Thoracic aorta (tissue), 2 donors: ENCODE data around the gene OGDH. TPM values are rescaled to one million over a fixed set of nuclear protein-coding genes. Genes with fewer than 3 reads are reported as not detected.

Experiments used
- ATAC-seq: fragments of 150-250 bp; one replicate; pipeline ENCODE4 v1.8.0; 2017; ENCODE audit warnings: low read depth; ENCODE audit not compliant: insufficient number of reproducible peaks, low FRiP score
- DNase-seq: peaks from one replicate; pipeline ENCODE4 v3.0.0-alpha.2; 2020; ENCODE audit warnings: low spot score
- H3K27ac ChIP-seq, 2 donors: fragments of 200-600 bp; sonication (generic); 1 replicate in 1 of 2; 2 replicates in 1 of 2; pipeline ENCODE4 v1.5.1; 2016; ENCODE audit warnings: mild to moderate bottlenecking in 2 of 2, moderate library complexity in 2 of 2
- H3K27me3 ChIP-seq: fragments of 200-600 bp; sonication (generic); replicated peaks from 2 replicates; pipeline ENCODE4 v1.6.0; 2016; ENCODE audit warnings: mild to moderate bottlenecking; ENCODE audit not compliant: insufficient read depth
- H3K36me3 ChIP-seq: fragments of 200-600 bp; sonication (generic); one replicate; pipeline ENCODE4 v1.5.1; 2016
- H3K4me1 ChIP-seq, 2 donors: fragments of 200-600 bp; sonication (generic); 1 replicate in 1 of 2; 2 replicates in 1 of 2; pipeline versions ENCODE4 v1.5.1 to v1.6.0; 2016; ENCODE audit warnings: low read depth in 2 of 2, mild to moderate bottlenecking in 1 of 2; ENCODE audit not compliant: control insufficient read depth in 1 of 2
- H3K4me3 ChIP-seq: fragments of 200-600 bp; sonication (generic); 2 replicates; pipeline ENCODE4 v1.5.1; 2016; ENCODE audit warnings: mild to moderate bottlenecking
- H3K9me3 ChIP-seq: fragments of 200-600 bp; sonication (generic); 2 replicates; pipeline ENCODE4 v1.5.1; 2016
- total RNA-seq, 2 donors: library from RNA; depleted of rRNA; stranded (reverse); fragments of >200 nt; gene quantifications; one replicate each; pipeline versions ENCODE4 v1.1.0 to v1.2.3, GENCODE V29; 2016
- TF ChIP-seq, protein P1 (sequence below): fragments of 200-600 bp; sonication (generic); IDR thresholded peaks from one replicate; pipeline ENCODE4 v1.5.1; 2019; ENCODE audit warnings: antibody characterized with exemption

The OGDH gene
- total RNA-seq, 2 donors from 2014 or later = 80.8 to 99.2 TPM

DNA sequence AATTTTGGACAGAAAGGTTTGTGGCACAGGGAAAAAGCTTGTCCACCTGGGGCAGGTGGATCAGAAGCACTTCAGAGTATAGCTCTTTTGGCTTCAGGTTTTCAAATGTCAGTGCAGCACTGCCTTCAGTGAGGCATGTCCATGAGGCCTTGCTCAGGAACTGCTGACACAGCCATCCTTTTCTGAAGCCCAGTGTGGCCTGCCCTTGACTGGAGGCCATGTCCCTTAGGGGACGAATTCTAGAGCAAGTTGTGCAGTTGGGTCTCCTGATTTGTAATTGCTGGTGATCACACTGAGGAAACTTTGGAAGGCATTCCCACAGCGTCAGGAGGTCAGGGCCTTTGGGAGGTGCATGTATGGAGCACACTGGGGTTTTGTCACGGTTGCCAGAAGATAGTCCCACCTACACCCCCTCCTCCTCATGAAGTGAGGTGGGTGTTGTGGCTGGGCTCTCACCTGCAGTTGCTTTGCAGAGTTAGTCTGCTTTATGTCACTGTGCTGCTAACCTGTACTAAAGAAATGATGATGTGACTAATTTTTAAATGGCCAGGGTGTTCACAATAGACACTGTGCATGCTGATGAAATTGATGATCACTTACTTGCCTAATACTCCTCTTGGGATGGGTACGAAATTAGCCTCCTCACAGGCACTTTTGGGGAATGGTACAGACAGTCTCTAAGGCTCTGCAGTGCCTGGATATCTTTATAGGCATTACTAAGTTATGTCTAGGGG is 41.7 kb downstream of the OGDH start:
- H3K9me3 ChIP-seq = no peaks in the 10 kb centered on the region
- H3K4me3 ChIP-seq = no peak overlapping the region
- DNase-seq (no peak), ATAC-seq (no peak)
- TF ChIP-seq, protein P1, sequence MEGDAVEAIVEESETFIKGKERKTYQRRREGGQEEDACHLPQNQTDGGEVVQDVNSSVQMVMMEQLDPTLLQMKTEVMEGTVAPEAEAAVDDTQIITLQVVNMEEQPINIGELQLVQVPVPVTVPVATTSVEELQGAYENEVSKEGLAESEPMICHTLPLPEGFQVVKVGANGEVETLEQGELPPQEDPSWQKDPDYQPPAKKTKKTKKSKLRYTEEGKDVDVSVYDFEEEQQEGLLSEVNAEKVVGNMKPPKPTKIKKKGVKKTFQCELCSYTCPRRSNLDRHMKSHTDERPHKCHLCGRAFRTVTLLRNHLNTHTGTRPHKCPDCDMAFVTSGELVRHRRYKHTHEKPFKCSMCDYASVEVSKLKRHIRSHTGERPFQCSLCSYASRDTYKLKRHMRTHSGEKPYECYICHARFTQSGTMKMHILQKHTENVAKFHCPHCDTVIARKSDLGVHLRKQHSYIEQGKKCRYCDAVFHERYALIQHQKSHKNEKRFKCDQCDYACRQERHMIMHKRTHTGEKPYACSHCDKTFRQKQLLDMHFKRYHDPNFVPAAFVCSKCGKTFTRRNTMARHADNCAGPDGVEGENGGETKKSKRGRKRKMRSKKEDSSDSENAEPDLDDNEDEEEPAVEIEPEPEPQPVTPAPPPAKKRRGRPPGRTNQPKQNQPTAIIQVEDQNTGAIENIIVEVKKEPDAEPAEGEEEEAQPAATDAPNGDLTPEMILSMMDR = no peak
- no peak overlapping the region for H3K27ac ChIP-seq
- H3K4me1 ChIP-seq = no peaks in the 10 kb centered on the region
- H3K27me3 ChIP-seq = no peaks in the 10 kb centered on the region
- peaks cover 11% of the 10 kb centered on the region for H3K36me3 ChIP-seq

- ATAC-seq = no peak
- no peak for DNase-seq
- Histone ChIP-seq H3K27me3 (no peaks in the 10 kb centered on the region), H3K4me1 (no peaks in the 10 kb centered on the region), H3K36me3 (peaks cover 11% of the 10 kb centered on the region), H3K4me3 (no peak overlapping the region), H3K27ac (no peak overlapping the region), H3K9me3 (no peaks in the 10 kb centered on the region)
- TF ChIP-seq, protein P1 = no peak
Observed at GRCh38 chr7:44650242-44650641, 43.8 kb downstream of the OGDH start.

DNA sequence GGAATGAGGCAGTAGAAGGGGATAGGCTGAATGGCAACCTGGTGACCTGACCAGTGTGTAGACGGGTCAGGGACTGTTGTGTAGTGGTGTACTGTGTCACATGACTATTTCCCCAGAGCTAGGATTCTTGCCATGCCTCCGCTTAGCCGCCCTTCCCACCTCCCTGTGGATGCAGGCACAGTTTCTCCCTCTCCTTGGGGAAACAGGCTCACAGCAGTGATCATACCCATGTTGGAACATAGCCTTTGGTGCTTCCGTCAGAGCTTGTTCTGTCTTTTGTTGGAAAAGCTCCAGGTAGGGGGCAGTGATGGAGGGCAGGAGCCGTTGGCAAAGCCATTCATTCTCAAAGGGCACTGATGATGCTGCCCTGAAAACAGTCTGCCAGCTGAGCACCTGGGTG is 44.3 kb downstream of the OGDH start:
- no peak overlapping the region for H3K27ac ChIP-seq

GRCh38 chr7:44652535-44652934 is 46.1 kb downstream of the OGDH start:
- ATAC-seq = no peak

More for the DNA sequence above, 44.3 kb downstream of the OGDH start:
- no peaks in the 10 kb centered on the region for H3K4me1 ChIP-seq
- H3K4me3 ChIP-seq = no peak overlapping the region
- H3K27me3 ChIP-seq = no peaks in the 10 kb centered on the region
- no peaks in the 10 kb centered on the region for H3K9me3 ChIP-seq
- no peak for DNase-seq
- ATAC-seq = no peak
- TF ChIP-seq, protein P1 = no peak
- H3K36me3 ChIP-seq = peaks cover 11% of the 10 kb centered on the region

DNA sequence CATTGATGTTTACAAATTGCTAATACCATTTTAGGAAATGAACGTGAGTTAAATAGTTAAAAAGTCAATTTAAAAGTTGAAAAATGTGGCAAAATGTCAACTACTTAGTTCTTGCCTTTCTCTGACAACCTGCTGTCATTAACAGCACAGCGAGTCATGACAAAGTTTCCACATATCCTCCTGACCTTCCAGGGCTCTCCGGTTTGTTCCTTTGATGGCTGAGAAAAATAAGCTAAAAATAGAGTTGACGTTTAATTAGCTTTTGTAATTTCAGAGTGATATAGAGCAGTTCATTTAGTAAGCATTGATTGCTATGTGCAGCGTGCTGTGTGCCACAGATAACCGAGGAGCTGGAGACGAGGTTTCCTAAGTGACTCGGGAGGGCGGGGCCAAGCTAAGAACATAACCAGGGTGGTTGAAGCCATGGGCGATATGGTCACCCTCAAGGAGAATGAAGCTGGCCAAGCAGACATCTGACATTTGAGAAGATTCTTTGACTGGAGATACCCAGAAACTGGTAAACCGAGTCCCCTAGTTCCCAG is 47.9 kb downstream of the OGDH start:
- TF ChIP-seq, protein P1 = no peak

More at GRCh38 chr7:44652535-44652934, 46.1 kb downstream of the OGDH start:
- H3K27me3 ChIP-seq = no peaks in the 10 kb centered on the region
- no peaks in the 10 kb centered on the region for H3K4me1 ChIP-seq
- no peaks in the 10 kb centered on the region for H3K9me3 ChIP-seq
- no peak overlapping the region for H3K27ac ChIP-seq
- H3K36me3 ChIP-seq = peaks cover 19% of the 10 kb centered on the region
- H3K4me3 ChIP-seq = no peak overlapping the region
- no peak for DNase-seq
- TF ChIP-seq, protein P1 = no peak

More for the DNA sequence above, 47.9 kb downstream of the OGDH start:
- Histone ChIP-seq H3K27ac (no peak overlapping the region), H3K4me3 (no peak overlapping the region), H3K9me3 (no peaks in the 10 kb centered on the region), H3K4me1 (no peaks in the 10 kb centered on the region), H3K27me3 (no peaks in the 10 kb centered on the region), H3K36me3 (peaks cover 9% of the 10 kb centered on the region)
- ATAC-seq (no peak), DNase-seq (no peak)
